PFSK-1 (cell line): ENCODE data around the gene GFPT1.

Source experiments
- FOXP2 ChIP-seq: optimal IDR thresholded peaks from 2 replicates; pipeline ENCODE3; 2011; ENCODE audit warnings: borderline replicate concordance, control low read depth, inconsistent platforms; ENCODE audit not compliant: insufficient read depth; ENCODE audit errors: extremely low read length, extremely low read depth
- POLR2AphosphoS5 ChIP-seq: IDR thresholded peaks from 2 replicates; pipeline ENCODE4 v1.6.1; 2012; ENCODE audit warnings: low read depth, mild to moderate bottlenecking, control low read depth, low read length, moderate library complexity
- SIN3A ChIP-seq: IDR thresholded peaks from 2 replicates; pipeline ENCODE4 v1.6.1; 2012; ENCODE audit warnings: mild to moderate bottlenecking, low read length, moderate library complexity, borderline replicate concordance; ENCODE audit not compliant: insufficient read depth
- TAF1 ChIP-seq: IDR thresholded peaks from 2 replicates; pipeline ENCODE4 v1.6.1; 2012; ENCODE audit warnings: low read length, control low read depth, borderline replicate concordance; ENCODE audit not compliant: insufficient read depth
- TF ChIP-seq, protein P1 (sequence below), 2 experiments: IDR thresholded peaks; 2 replicates each; pipeline versions ENCODE4 v1.6.1 to v1.8.0; 2011 to 2012; ENCODE audit warnings: low read depth in 2 of 2, low read length in 2 of 2, control low read depth in 1 of 2, inconsistent platforms in 1 of 2, mild to moderate bottlenecking in 1 of 2, moderate library complexity in 1 of 2; ENCODE audit not compliant: insufficient read depth in 1 of 2

DNA sequence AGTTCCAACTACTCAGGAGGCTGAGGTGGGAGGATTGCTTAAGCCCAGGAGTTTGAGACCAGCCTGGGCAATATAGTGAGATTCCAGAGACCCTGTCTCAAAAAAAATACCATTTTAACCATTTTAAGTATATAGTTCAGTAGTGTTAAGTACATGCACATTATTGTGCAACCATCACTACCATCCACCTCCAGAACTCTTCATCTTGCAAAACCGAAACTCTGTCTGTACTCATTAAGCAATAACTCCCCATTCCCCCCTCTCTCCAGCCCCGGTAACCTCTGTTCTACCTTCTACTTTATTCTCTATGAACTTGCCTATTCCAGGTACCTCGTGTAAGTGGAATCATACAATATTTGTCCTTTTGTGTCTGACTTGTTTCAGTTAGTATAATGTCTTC, 86.4 kb downstream of the GFPT1 start:
- TF ChIP-seq SIN3A (no peak), TAF1 (no peak), POLR2AphosphoS5 (no peak), FOXP2 (no peak)
- TF ChIP-seq, protein P1, sequence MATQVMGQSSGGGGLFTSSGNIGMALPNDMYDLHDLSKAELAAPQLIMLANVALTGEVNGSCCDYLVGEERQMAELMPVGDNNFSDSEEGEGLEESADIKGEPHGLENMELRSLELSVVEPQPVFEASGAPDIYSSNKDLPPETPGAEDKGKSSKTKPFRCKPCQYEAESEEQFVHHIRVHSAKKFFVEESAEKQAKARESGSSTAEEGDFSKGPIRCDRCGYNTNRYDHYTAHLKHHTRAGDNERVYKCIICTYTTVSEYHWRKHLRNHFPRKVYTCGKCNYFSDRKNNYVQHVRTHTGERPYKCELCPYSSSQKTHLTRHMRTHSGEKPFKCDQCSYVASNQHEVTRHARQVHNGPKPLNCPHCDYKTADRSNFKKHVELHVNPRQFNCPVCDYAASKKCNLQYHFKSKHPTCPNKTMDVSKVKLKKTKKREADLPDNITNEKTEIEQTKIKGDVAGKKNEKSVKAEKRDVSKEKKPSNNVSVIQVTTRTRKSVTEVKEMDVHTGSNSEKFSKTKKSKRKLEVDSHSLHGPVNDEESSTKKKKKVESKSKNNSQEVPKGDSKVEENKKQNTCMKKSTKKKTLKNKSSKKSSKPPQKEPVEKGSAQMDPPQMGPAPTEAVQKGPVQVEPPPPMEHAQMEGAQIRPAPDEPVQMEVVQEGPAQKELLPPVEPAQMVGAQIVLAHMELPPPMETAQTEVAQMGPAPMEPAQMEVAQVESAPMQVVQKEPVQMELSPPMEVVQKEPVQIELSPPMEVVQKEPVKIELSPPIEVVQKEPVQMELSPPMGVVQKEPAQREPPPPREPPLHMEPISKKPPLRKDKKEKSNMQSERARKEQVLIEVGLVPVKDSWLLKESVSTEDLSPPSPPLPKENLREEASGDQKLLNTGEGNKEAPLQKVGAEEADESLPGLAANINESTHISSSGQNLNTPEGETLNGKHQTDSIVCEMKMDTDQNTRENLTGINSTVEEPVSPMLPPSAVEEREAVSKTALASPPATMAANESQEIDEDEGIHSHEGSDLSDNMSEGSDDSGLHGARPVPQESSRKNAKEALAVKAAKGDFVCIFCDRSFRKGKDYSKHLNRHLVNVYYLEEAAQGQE (IDR thresholded peaks at IDR 0.05; ENCODE audit: insufficient read depth in 1 of 2, low read depth in 2 of 2, low read length in 2 of 2) = no peak
